HEK293T (cell line): ENCODE measurements around the gene AGMO.

Experiments used
- CTCF ChIA-PET: fragments of 350-600 bp; formaldehyde crosslinking; extraction: SDS; loops from one replicate; lab custom pipeline; 2021; ENCODE audit warnings: antibody characterized with exemption, inconsistent platforms; lab: Yijun Ruan, JAX
- POLR2A ChIA-PET: fragments of 350-600 bp; formaldehyde crosslinking; extraction: SDS; loops from one replicate; lab custom pipeline; 2020; ENCODE audit warnings: antibody characterized with exemption, inconsistent platforms; lab: Yijun Ruan, JAX
- DNase-seq: peaks from one replicate; pipeline ENCODE4 v3.0.0; 2012; ENCODE audit warnings: mixed read lengths; ENCODE audit errors: extremely low spot score
- ARNT ChIP-seq: fragments of 450-650 bp; IDR thresholded peaks from 2 replicates; pipeline ENCODE4 v1.6.1; 2017; ENCODE audit warnings: mild to moderate bottlenecking
- BHLHE40 ChIP-seq: fragments of 450-650 bp; IDR thresholded peaks from 2 replicates; pipeline ENCODE4 v1.6.1; 2016; ENCODE audit warnings: mild to moderate bottlenecking, moderate library complexity, borderline replicate concordance
- CTBP1 ChIP-seq: fragments of 450-650 bp; IDR thresholded peaks from 2 replicates; pipeline ENCODE4 v1.6.1; 2016; ENCODE audit warnings: borderline replicate concordance
- ELF4 ChIP-seq: fragments of 450-650 bp; IDR thresholded peaks from 2 replicates; pipeline ENCODE4 v1.6.1; 2017; ENCODE audit warnings: antibody characterized with exemption
- FOXA1 ChIP-seq: fragments of 450-650 bp; IDR thresholded peaks from 2 replicates; pipeline ENCODE4 v1.6.1; 2016; ENCODE audit warnings: mild to moderate bottlenecking
- FOXK2 ChIP-seq: fragments of 450-650 bp; IDR thresholded peaks from 2 replicates; pipeline ENCODE4 v1.6.1; 2016; ENCODE audit warnings: mild to moderate bottlenecking
- FOXM1 ChIP-seq: fragments of 450-650 bp; IDR thresholded peaks from 2 replicates; pipeline ENCODE4 v1.6.1; 2017; ENCODE audit warnings: mild to moderate bottlenecking, borderline replicate concordance
- HDGF ChIP-seq: fragments of 450-650 bp; IDR thresholded peaks from 2 replicates; pipeline ENCODE4 v1.6.1; 2017; ENCODE audit warnings: antibody characterized with exemption, borderline replicate concordance
- L3MBTL2 ChIP-seq: fragments of 450-650 bp; conservative IDR thresholded peaks from 2 replicates; pipeline ENCODE4 v1.6.1; 2016; ENCODE audit warnings: mild to moderate bottlenecking
- LEF1 ChIP-seq: fragments of 450-650 bp; IDR thresholded peaks from 2 replicates; pipeline ENCODE4 v1.6.1; 2017; ENCODE audit warnings: mild to moderate bottlenecking, borderline replicate concordance
- NFRKB ChIP-seq: fragments of 450-650 bp; IDR thresholded peaks from 2 replicates; pipeline ENCODE4 v1.6.1; 2016; ENCODE audit warnings: mild to moderate bottlenecking, moderate library complexity
- PKNOX1 ChIP-seq: fragments of 450-650 bp; IDR thresholded peaks from 2 replicates; pipeline ENCODE4 v1.6.1; 2016
- SP1 ChIP-seq: fragments of 450-650 bp; IDR thresholded peaks from 2 replicates; pipeline ENCODE4 v1.6.1; 2017
- SUZ12 ChIP-seq: fragments of 450-650 bp; IDR thresholded peaks from 2 replicates; pipeline ENCODE4 v1.6.1; 2016; ENCODE audit warnings: mild to moderate bottlenecking
- TARDBP ChIP-seq: fragments of 450-650 bp; IDR thresholded peaks from 2 replicates; pipeline ENCODE4 v1.6.1; 2016
- ZNF384 ChIP-seq: fragments of 450-650 bp; IDR thresholded peaks from 2 replicates; pipeline ENCODE4 v1.6.1; 2016

AGMO gene

GRCh38 chr7:15561835-15562234 lies at the start of gene AGMO:
Gene AGMO, minus strand, starts transcription at chr7:15562015.
- ChIA-PET POLR2A (no interaction called here), CTCF (no interaction called here)
- no peak for DNase-seq
- TF ChIP-seq NFRKB (no peak), SP1 (no peak), ZNF384 (no peak), BHLHE40 (no peak), L3MBTL2 (no peak), FOXM1 (no peak), TARDBP (no peak), SUZ12 (no peak), HDGF (no peak), LEF1 (no peak), ARNT (no peak), FOXA1 (no peak), PKNOX1 (no peak), ELF4 (no peak), FOXK2 (no peak), CTBP1 (no peak)

- TF ChIP-seq ELF4: no peak
- no peak for TF ChIP-seq BHLHE40
- no peak for TF ChIP-seq SUZ12
- no peak for TF ChIP-seq FOXM1
- no peak for TF ChIP-seq NFRKB
- no peak for TF ChIP-seq PKNOX1
- TF ChIP-seq LEF1: no peak
- no peak for TF ChIP-seq HDGF
- TF ChIP-seq ARNT: no peak
- TF ChIP-seq TARDBP: no peak
- TF ChIP-seq ZNF384: no peak
- TF ChIP-seq FOXK2: no peak
- TF ChIP-seq FOXA1: no peak
- no peak for TF ChIP-seq CTBP1
- TF ChIP-seq SP1: no peak
- TF ChIP-seq L3MBTL2: no peak
- ChIA-PET CTCF (no interaction called here), POLR2A (no interaction called here)
- DNase-seq: no peak
These were observed 48.7 kb upstream of the AGMO start for GRCh38 chr7:15610503-15610902.

GRCh38 chr7:15609287-15609686 lies 47.5 kb upstream of the AGMO start:
- POLR2A ChIA-PET: no interaction called here
- CTCF ChIA-PET: no interaction called here
- no peak for DNase-seq
- no peak for TF ChIP-seq ARNT
- TF ChIP-seq TARDBP: no peak
- TF ChIP-seq CTBP1: no peak
- TF ChIP-seq FOXK2: no peak
- TF ChIP-seq NFRKB: no peak
- no peak for TF ChIP-seq LEF1
- no peak for TF ChIP-seq PKNOX1
- no peak for TF ChIP-seq SP1

GRCh38 chr7:15607529-15608210 lies 45.9 kb upstream of the AGMO start:
- POLR2A ChIA-PET: no interaction called here
- CTCF ChIA-PET: no interaction called here
- TF ChIP-seq L3MBTL2 (no peak), SP1 (no peak), LEF1 (no peak), NFRKB (no peak), ELF4 (no peak), CTBP1 (no peak), TARDBP (no peak), SUZ12 (no peak), BHLHE40 (no peak)
- DNase-seq: no peak

- CTCF ChIA-PET: no interaction called here
- TF ChIP-seq HDGF (no peak), FOXK2 (no peak), SUZ12 (no peak), CTBP1 (no peak), SP1 (no peak), FOXA1 (no peak), FOXM1 (no peak), NFRKB (no peak), ZNF384 (no peak), LEF1 (no peak)
- no peak for DNase-seq
- POLR2A ChIA-PET: no interaction called here
These were observed 44.7 kb upstream of the AGMO start for GRCh38 chr7:15606561-15606960.

- TF ChIP-seq PKNOX1 (no peak), FOXM1 (no peak), HDGF (no peak), SUZ12 (no peak), CTBP1 (no peak), BHLHE40 (no peak), TARDBP (no peak), ARNT (no peak), FOXK2 (no peak), NFRKB (no peak), LEF1 (no peak)
- POLR2A ChIA-PET: no interaction called here
- CTCF ChIA-PET: no interaction called here
- no peak for DNase-seq
These were observed 42.4 kb upstream of the AGMO start for GRCh38 chr7:15604166-15604565.
